K562 (cell line): ENCODE measurements around the gene HMGXB3. TPM values are rescaled to one million over a fixed set of nuclear protein-coding genes. Genes with fewer than 3 reads are reported as not detected.

Experiments used
- ATAC-seq: fragments of 200-7000 bp; cut with Tn5 transposase; 3 replicates; pipeline ENCODE4 v1.9.1; 2020; ENCODE audit warnings: moderate library complexity
- BruUV-seq: library from RNA; stranded (reverse); fragments of 400-500 nt; replicated peaks from 2 replicates; lab custom pipeline; 2021; lab: Mats Ljungman, UMichigan
- CTCF ChIA-PET: fragments of 300-600 bp; formaldehyde crosslinking; extraction: SDS; loops from one replicate; lab custom pipeline; 2021; ENCODE audit warnings: low intra/inter-chr PET ratio; lab: Yijun Ruan, JAX
- POLR2A ChIA-PET: fragments of 300-600, 350-650 bp; sonication (Branson Sonifier 250); formaldehyde crosslinking; extraction: SDS; loops from one replicate; lab custom pipeline; 2021; ENCODE audit warnings: antibody characterized with exemption, inconsistent platforms; lab: Yijun Ruan, JAX
- DNase-seq, 4 experiments: peaks; one replicate each; pipeline versions ENCODE4 v3.0.0 to v3.0.0-alpha.2; 2011 to 2018; ENCODE audit warnings: low spot score in 3 of 4, mixed read lengths in 3 of 4; ENCODE audit errors: extremely low read depth in 1 of 4
- FAIRE-seq: peaks from 2 replicates; lab custom pipeline; 2011; peaks lifted over from hg19 to GRCh38; lab: Jason Lieb, UNC
- H2AFZ ChIP-seq: 2 replicates; pipeline ENCODE4 v1.6.0; 2011; ENCODE audit warnings: low read depth, low read length, control low read depth, inconsistent platforms
- H3K27ac ChIP-seq: fragments of 200-600 bp; 3 replicates; pipeline ENCODE4 v1.8.0; 2011; ENCODE audit warnings: low read depth, mild to moderate bottlenecking, control low read depth, inconsistent platforms, low read length, moderate library complexity, mixed read lengths; ENCODE audit errors: extremely low read depth
- H3K27me3 ChIP-seq, 2 experiments: fragments of 300-600 bp in 1 of 2; 2 replicates in 1 of 2; 3 replicates in 1 of 2; pipeline versions ENCODE4 v1.6.0 to v1.8.0; 2011; ENCODE audit warnings: inconsistent platforms in 2 of 2, low read length in 2 of 2, mild to moderate bottlenecking in 1 of 2, mixed read lengths in 1 of 2, moderate library complexity in 1 of 2; ENCODE audit not compliant: control insufficient read depth in 2 of 2, insufficient read depth in 2 of 2
- H3K36me3 ChIP-seq: fragments of 300-600 bp; 3 replicates; pipeline ENCODE4 v1.8.0; 2011; ENCODE audit warnings: mild to moderate bottlenecking, low read length, inconsistent platforms; ENCODE audit not compliant: control insufficient read depth, insufficient read depth
- H3K4me1 ChIP-seq, 2 experiments: fragments of 200-600 bp in 1 of 2; replicated peaks in 1 of 2; 2 replicates in 1 of 2; 3 replicates in 1 of 2; pipeline versions ENCODE4 v1.5.1 to v1.8.0; 2011; ENCODE audit warnings: inconsistent platforms in 2 of 2, low read length in 2 of 2, mild to moderate bottlenecking in 1 of 2, mixed read lengths in 1 of 2, moderate library complexity in 1 of 2; ENCODE audit not compliant: control insufficient read depth in 2 of 2, insufficient read depth in 2 of 2
- H3K4me2 ChIP-seq: 2 replicates; pipeline ENCODE4 v1.6.1; 2011; ENCODE audit warnings: low read length, control low read depth, inconsistent platforms, mixed read lengths; ENCODE audit not compliant: insufficient read depth
- H3K4me3 ChIP-seq: fragments of 200-600 bp; sonication (generic), shearing (Covaris generic); 2 replicates; pipeline ENCODE4 v1.5.1; 2016; ENCODE audit warnings: control low read depth, inconsistent platforms
- H3K79me2 ChIP-seq: fragments of 200-600 bp; 3 replicates; pipeline ENCODE4 v1.8.0; 2011; ENCODE audit warnings: low read length, inconsistent platforms; ENCODE audit not compliant: control insufficient read depth, insufficient read depth
- H3K9ac ChIP-seq, 2 experiments: 2 replicates each; pipeline versions ENCODE4 v1.6.0 to v1.6.1; 2011; ENCODE audit warnings: low read depth in 2 of 2, low read length in 2 of 2, control low read depth in 1 of 2, inconsistent platforms in 1 of 2, mild to moderate bottlenecking in 1 of 2, mixed read lengths in 1 of 2; ENCODE audit not compliant: insufficient read depth in 1 of 2
- H3K9me1 ChIP-seq: one replicate; pipeline ENCODE4 v1.6.0; 2011; ENCODE audit warnings: inconsistent platforms, mild to moderate bottlenecking, low read length, moderate library complexity; ENCODE audit not compliant: control insufficient read depth, insufficient read depth
- H3K9me3 ChIP-seq: replicated peaks from 2 replicates; pipeline ENCODE4 v1.5.1; 2011; ENCODE audit warnings: low read depth, low read length, inconsistent platforms; ENCODE audit not compliant: control insufficient read depth, insufficient read depth
- H4K20me1 ChIP-seq: replicated peaks from 2 replicates; pipeline ENCODE4 v1.6.1; 2011; ENCODE audit warnings: low read length, inconsistent platforms, mixed read lengths; ENCODE audit not compliant: control insufficient read depth, insufficient read depth
- ARHGAP35 ChIP-seq: fragments of 450-650 bp; IDR thresholded peaks from 2 replicates; pipeline ENCODE4 v1.6.1; 2018; ENCODE audit not compliant: partially characterized antibody
- EZH2 ChIP-seq: IDR thresholded peaks from 2 replicates; pipeline ENCODE4 v1.6.1; 2012; ENCODE audit warnings: low read depth, mild to moderate bottlenecking, inconsistent platforms, low read length, borderline replicate concordance
- HCFC1 ChIP-seq: IDR thresholded peaks from 2 replicates; pipeline ENCODE4 v1.6.1; 2012; ENCODE audit warnings: low read depth, low read length, improper control_type of control experiment
- POLR3A ChIP-seq: IDR thresholded peaks from 2 replicates; pipeline ENCODE4 v1.6.1; 2011; ENCODE audit warnings: borderline replicate concordance, mild to moderate bottlenecking, moderate library complexity; ENCODE audit not compliant: insufficient read length, insufficient read depth; ENCODE audit errors: extremely low read depth
- PTTG1 ChIP-seq: fragments of 450-650 bp; IDR thresholded peaks from 2 replicates; pipeline ENCODE4 v1.6.1; 2016; ENCODE audit warnings: low read depth, mild to moderate bottlenecking, missing genetic modification characterization, missing compliant biosample characterization
- SETDB1 ChIP-seq: IDR thresholded peaks from one replicate; pipeline ENCODE4 v1.6.1; 2012; ENCODE audit warnings: low read length, control low read depth, inconsistent platforms
- SMARCC2 ChIP-seq: fragments of 450-650 bp; IDR thresholded peaks from 2 replicates; pipeline ENCODE4 v1.6.1; 2017; ENCODE audit warnings: antibody characterized with exemption, moderate library complexity, mild to moderate bottlenecking, low read depth
- ZNF589 ChIP-seq: fragments of 200-800 bp; sonication (Bioruptor generic); IDR thresholded peaks from 2 replicates; pipeline ENCODE4 v1.6.1; 2016; ENCODE audit warnings: low read depth, missing genetic modification characterization, missing compliant biosample characterization
- WGBS: fragments of 100-300 bp; shearing (Covaris generic); methylation state at CpG from one replicate; pipeline ENCODE4 v1.1.6; 2016; ENCODE audit warnings: low coverage, mixed read lengths; ENCODE audit not compliant: insufficient coverage; ENCODE audit errors: missing lambda C conversion rate; 5-methylcytosine and 5-hydroxymethylcytosine counted together
- in situ Hi-C: fragments of 300-500 bp; cut with MboI; formaldehyde crosslinking; loops from 4 replicates; pipeline ENCODE4 v1.15.0; 2018; ENCODE audit warnings: inconsistent platforms, mixed read lengths
- intact Hi-C: fragments of 100-400 bp; cut with micrococcal nuclease; formaldehyde crosslinking; loops from 2 replicates; pipeline ENCODE4 v1.14.2; 2022
- polyA plus RNA-seq, 8 experiments: library from polyadenylated mRNA; depleted of rRNA in 4 of 8; stranded (reverse) in 5 of 8; unstranded in 3 of 8; fragments of >200 nt; fragmentation: Nextera tagmentation in 2 of 8; fragmentation: Illumina TruSeq in 1 of 8; extraction: Ambion mirVana in 2 of 8; extraction: Trizol in 1 of 8; gene quantifications; 2 replicates each; pipeline versions ENCODE4 v1.2.1 to v1.2.3, GENCODE V29; 2011 to 2014; ENCODE audit warnings: inconsistent platforms in 1 of 8, missing spikeins in 1 of 8
- total RNA-seq, 7 experiments: library from RNA; depleted of rRNA in 6 of 7; stranded (reverse); fragments of >200 nt in 6 of 7; fragmentation: Illumina TruSeq in 2 of 7; extraction: Trizol in 2 of 7; gene quantifications; 2 replicates each; pipeline versions ENCODE4 v1.2.1 to v1.2.3, GENCODE V29; 2011 to 2021; ENCODE audit warnings: low replicate concordance in 1 of 7
- TF ChIP-seq, protein P1 (sequence below): fragments of 250-450 bp; sonication (Bioruptor Pico); IDR thresholded peaks from 2 replicates; pipeline ENCODE4 v1.8.0; 2022; ENCODE audit warnings: moderate library complexity, mild to moderate bottlenecking, inconsistent platforms
- TF ChIP-seq, protein P2 (sequence below), 2 experiments: IDR thresholded peaks; 2 replicates each; pipeline ENCODE4 v1.6.1; 2012; ENCODE audit warnings: improper control_type of control experiment in 2 of 2, low read depth in 2 of 2, low read length in 2 of 2, borderline replicate concordance in 1 of 2
- TF ChIP-seq, protein P3 (sequence below), 2 experiments: fragments of 450-650 bp in 1 of 2; IDR thresholded peaks; 2 replicates each; pipeline ENCODE4 v1.6.1; 2011 to 2017; ENCODE audit warnings: low read depth in 2 of 2, antibody characterized with exemption in 1 of 2, borderline replicate concordance in 1 of 2, low read length in 1 of 2, mild to moderate bottlenecking in 1 of 2, mixed read lengths in 1 of 2; ENCODE audit not compliant: control insufficient read depth in 1 of 2
- TF ChIP-seq, protein P4 (sequence below), 2 experiments: fragments of 200-800 bp in 1 of 2; sonication (Bioruptor generic) in 1 of 2; sonication (generic) in 1 of 2; formaldehyde crosslinking in 1 of 2; IDR thresholded peaks in 1 of 2; conservative IDR thresholded peaks in 1 of 2; 2 replicates each; pipeline versions ENCODE4 v1.5.0 to v1.6.1; 2016 to 2020; ENCODE audit warnings: missing compliant biosample characterization in 1 of 2, missing genetic modification characterization in 1 of 2, missing genetic modification reagents in 1 of 2

The HMGXB3 gene
- total and polyA plus RNA-seq, 9 of the 15 experiments (the other 6 are each of a cell fraction or from before 2014, with no cell fraction given): 1.8 to 44.1 (median 32.2) TPM

DNA sequence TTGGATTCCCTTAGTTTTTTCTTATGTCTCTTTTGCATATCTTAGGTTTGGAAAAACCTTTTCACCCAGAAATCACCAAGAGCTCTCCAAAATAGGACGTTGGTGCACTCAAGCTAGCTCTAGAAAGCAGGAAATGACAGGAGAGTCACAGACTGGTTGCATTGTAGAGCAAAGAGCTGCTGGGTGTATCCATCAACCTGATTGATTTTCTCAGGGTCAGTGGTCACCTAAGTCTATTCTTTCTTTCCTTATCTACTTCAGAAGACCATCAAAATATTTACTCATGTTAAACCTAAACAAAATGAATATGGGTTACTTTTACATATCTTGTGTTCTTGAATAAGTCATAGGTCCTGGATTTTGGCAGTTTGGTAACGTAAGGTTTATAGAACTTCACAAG lies 25.1 kb upstream of the HMGXB3 start:
- H3K79me2 ChIP-seq: no peaks in the 10 kb centered on the region
- H3K9ac ChIP-seq: no peak overlapping the region
- no peak overlapping the region for H3K27ac ChIP-seq
- WGBS: 47% methylated on average over 2 of the region's 2 CpGs
- no peaks in the 10 kb centered on the region for H3K36me3 ChIP-seq
- H3K4me3 ChIP-seq: no peak overlapping the region
- ATAC-seq (no peak), DNase-seq (no peak), FAIRE-seq (no peak)
- H3K9me3 ChIP-seq: no peaks in the 10 kb centered on the region
- H3K9me1 ChIP-seq: no peaks in the 10 kb centered on the region
- no peaks in the 10 kb centered on the region for H4K20me1 ChIP-seq
- TF ChIP-seq, protein P1, sequence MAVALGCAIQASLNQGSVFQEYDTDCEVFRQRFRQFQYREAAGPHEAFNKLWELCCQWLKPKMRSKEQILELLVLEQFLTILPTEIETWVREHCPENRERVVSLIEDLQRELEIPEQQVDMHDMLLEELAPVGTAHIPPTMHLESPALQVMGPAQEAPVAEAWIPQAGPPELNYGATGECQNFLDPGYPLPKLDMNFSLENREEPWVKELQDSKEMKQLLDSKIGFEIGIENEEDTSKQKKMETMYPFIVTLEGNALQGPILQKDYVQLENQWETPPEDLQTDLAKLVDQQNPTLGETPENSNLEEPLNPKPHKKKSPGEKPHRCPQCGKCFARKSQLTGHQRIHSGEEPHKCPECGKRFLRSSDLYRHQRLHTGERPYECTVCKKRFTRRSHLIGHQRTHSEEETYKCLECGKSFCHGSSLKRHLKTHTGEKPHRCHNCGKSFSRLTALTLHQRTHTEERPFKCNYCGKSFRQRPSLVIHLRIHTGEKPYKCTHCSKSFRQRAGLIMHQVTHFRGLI: no peak
- no peak for TF ChIP-seq PTTG1 (tag)
- TF ChIP-seq, protein P2, sequence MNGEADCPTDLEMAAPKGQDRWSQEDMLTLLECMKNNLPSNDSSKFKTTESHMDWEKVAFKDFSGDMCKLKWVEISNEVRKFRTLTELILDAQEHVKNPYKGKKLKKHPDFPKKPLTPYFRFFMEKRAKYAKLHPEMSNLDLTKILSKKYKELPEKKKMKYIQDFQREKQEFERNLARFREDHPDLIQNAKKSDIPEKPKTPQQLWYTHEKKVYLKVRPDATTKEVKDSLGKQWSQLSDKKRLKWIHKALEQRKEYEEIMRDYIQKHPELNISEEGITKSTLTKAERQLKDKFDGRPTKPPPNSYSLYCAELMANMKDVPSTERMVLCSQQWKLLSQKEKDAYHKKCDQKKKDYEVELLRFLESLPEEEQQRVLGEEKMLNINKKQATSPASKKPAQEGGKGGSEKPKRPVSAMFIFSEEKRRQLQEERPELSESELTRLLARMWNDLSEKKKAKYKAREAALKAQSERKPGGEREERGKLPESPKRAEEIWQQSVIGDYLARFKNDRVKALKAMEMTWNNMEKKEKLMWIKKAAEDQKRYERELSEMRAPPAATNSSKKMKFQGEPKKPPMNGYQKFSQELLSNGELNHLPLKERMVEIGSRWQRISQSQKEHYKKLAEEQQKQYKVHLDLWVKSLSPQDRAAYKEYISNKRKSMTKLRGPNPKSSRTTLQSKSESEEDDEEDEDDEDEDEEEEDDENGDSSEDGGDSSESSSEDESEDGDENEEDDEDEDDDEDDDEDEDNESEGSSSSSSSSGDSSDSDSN (IDR thresholded peaks at IDR 0.05; ENCODE audit: borderline replicate concordance in 1 of 2, low read depth in 2 of 2, low read length in 2 of 2): no peak
- TF ChIP-seq EZH2: no peak
- TF ChIP-seq SETDB1: no peak
- TF ChIP-seq, protein P3, sequence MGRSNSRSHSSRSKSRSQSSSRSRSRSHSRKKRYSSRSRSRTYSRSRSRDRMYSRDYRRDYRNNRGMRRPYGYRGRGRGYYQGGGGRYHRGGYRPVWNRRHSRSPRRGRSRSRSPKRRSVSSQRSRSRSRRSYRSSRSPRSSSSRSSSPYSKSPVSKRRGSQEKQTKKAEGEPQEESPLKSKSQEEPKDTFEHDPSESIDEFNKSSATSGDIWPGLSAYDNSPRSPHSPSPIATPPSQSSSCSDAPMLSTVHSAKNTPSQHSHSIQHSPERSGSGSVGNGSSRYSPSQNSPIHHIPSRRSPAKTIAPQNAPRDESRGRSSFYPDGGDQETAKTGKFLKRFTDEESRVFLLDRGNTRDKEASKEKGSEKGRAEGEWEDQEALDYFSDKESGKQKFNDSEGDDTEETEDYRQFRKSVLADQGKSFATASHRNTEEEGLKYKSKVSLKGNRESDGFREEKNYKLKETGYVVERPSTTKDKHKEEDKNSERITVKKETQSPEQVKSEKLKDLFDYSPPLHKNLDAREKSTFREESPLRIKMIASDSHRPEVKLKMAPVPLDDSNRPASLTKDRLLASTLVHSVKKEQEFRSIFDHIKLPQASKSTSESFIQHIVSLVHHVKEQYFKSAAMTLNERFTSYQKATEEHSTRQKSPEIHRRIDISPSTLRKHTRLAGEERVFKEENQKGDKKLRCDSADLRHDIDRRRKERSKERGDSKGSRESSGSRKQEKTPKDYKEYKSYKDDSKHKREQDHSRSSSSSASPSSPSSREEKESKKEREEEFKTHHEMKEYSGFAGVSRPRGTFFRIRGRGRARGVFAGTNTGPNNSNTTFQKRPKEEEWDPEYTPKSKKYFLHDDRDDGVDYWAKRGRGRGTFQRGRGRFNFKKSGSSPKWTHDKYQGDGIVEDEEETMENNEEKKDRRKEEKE (IDR thresholded peaks at IDR 0.05; ENCODE audit: borderline replicate concordance in 1 of 2, control insufficient read depth in 1 of 2, low read depth in 2 of 2, low read length in 1 of 2): no peak
- TF ChIP-seq POLR3A: no peak
- TF ChIP-seq, protein P4, sequence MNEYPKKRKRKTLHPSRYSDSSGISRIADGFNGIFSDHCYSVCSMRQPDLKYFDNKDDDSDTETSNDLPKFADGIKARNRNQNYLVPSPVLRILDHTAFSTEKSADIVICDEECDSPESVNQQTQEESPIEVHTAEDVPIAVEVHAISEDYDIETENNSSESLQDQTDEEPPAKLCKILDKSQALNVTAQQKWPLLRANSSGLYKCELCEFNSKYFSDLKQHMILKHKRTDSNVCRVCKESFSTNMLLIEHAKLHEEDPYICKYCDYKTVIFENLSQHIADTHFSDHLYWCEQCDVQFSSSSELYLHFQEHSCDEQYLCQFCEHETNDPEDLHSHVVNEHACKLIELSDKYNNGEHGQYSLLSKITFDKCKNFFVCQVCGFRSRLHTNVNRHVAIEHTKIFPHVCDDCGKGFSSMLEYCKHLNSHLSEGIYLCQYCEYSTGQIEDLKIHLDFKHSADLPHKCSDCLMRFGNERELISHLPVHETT (CRISPR knock-in tag; conservative IDR thresholded peaks at IDR 0.05 in 1 of 2, IDR thresholded peaks at IDR 0.05 in 1 of 2): no peak
- no peak for TF ChIP-seq HCFC1
- no peak for TF ChIP-seq ARHGAP35
- TF ChIP-seq ZNF589 (CRISPR knock-in tag): no peak
- TF ChIP-seq SMARCC2: no peak
- TF ChIP-seq, all 486 proteins: peak for 0
- H3K4me1 ChIP-seq: no peaks in the 10 kb centered on the region
- intact Hi-C loops: no loop called here
- ChIA-PET POLR2A (interaction anchor here (0.8 to 0.9 kb wide), 3 partner anchors 11 to 38 kb away, joined by 3 to 5 read pairs (median 3); no protein-coding TSS in a partner anchor), CTCF (interaction anchor here (0.7 kb wide), 1 partner anchor 14 kb away, joined by 4 read pairs; no protein-coding TSS in a partner anchor)
- H2AFZ ChIP-seq: no peak overlapping the region
- in situ Hi-C loops: no loop called here
- H3K4me2 ChIP-seq: no peak overlapping the region
- BruUV-seq: no TSS peak
- no peaks in the 10 kb centered on the region for H3K27me3 ChIP-seq
